Measurements from ENCODE around the gene RGS16. TPM values are rescaled to one million over a fixed set of nuclear protein-coding genes. Genes with fewer than 3 reads are reported as not detected.

RGS16 gene
- total and polyA plus RNA-seq, 2 experiments from 2014 or later: 7.3 to 7.6 TPM

GRCh38 chr1:182570611-182570970 lies 33.6 kb downstream of the RGS16 start:
- no peaks in the 10 kb centered on the region for H3K9me3 ChIP-seq (ENCODE audit: low read depth)
- TF ChIP-seq EZH2 (IDR thresholded peaks at IDR 0.05; ENCODE audit: borderline replicate concordance) (no peak), EZH2phosphoT487 (IDR thresholded peaks at IDR 0.05; ENCODE audit: low read depth, severe bottlenecking, unreplicated experiment) (no peak), CTCF (IDR thresholded peaks at IDR 0.05; ENCODE audit: poor library complexity) (no peak)
- no peaks in the 10 kb centered on the region for H3K27me3 ChIP-seq
- H3K4me1 ChIP-seq (ENCODE audit: insufficient read depth): peaks cover 6% of the 10 kb centered on the region
- no peaks in the 10 kb centered on the region for H3K9me2 ChIP-seq (replicated peaks; ENCODE audit: insufficient read depth)
- H3K27ac ChIP-seq: peak overlapping the region; percentile 25
- 88% methylated on average over 2 of the region's 2 CpGs for WGBS (ENCODE audit: low lambda C conversion rate, missing lambda C conversion rate)
- no peak overlapping the region for H3K4me2 ChIP-seq
- DNase-seq (ENCODE audit: low spot score): no peak
- H4K20me1 ChIP-seq (ENCODE audit: insufficient read depth, poor library complexity, severe bottlenecking): no peaks in the 10 kb centered on the region
- H3K4me3 ChIP-seq: no peak overlapping the region
- H3K36me3 ChIP-seq (replicated peaks; ENCODE audit: insufficient read depth, low read depth): no peaks in the 10 kb centered on the region
- no peaks in the 10 kb centered on the region for H3K79me2 ChIP-seq
- no peak overlapping the region for H2AFZ ChIP-seq

- H3K9me2 ChIP-seq (replicated peaks; ENCODE audit: insufficient read depth): no peaks in the 10 kb centered on the region
- DNase-seq (ENCODE audit: low spot score): no peak
- no peaks in the 10 kb centered on the region for H3K27me3 ChIP-seq
- no peaks in the 10 kb centered on the region for H4K20me1 ChIP-seq (ENCODE audit: insufficient read depth, poor library complexity, severe bottlenecking)
- H2AFZ ChIP-seq: no peak overlapping the region
- H3K79me2 ChIP-seq: no peaks in the 10 kb centered on the region
- TF ChIP-seq EZH2 (IDR thresholded peaks at IDR 0.05; ENCODE audit: borderline replicate concordance) (no peak), EZH2phosphoT487 (IDR thresholded peaks at IDR 0.05; ENCODE audit: low read depth, severe bottlenecking, unreplicated experiment) (no peak), CTCF (IDR thresholded peaks at IDR 0.05; ENCODE audit: poor library complexity) (no peak)
- H3K27ac ChIP-seq: peak overlapping the region; percentile 25
- peaks cover 2% of the 10 kb centered on the region for H3K4me1 ChIP-seq (ENCODE audit: insufficient read depth)
- H3K4me2 ChIP-seq: no peak overlapping the region
- no peak overlapping the region for H3K4me3 ChIP-seq
- WGBS (ENCODE audit: low lambda C conversion rate, missing lambda C conversion rate): 91% methylated on average over 6 of the region's 6 CpGs
- H3K9me3 ChIP-seq (ENCODE audit: low read depth): no peaks in the 10 kb centered on the region
- no peaks in the 10 kb centered on the region for H3K36me3 ChIP-seq (replicated peaks; ENCODE audit: insufficient read depth, low read depth)
Measured at GRCh38 chr1:182569939-182570610, 34.1 kb downstream of the RGS16 start.

GRCh38 chr1:182568647-182569284 lies 35.4 kb downstream of the RGS16 start:
- H3K9me2 ChIP-seq (replicated peaks; ENCODE audit: insufficient read depth): no peaks in the 10 kb centered on the region
- H3K4me2 ChIP-seq: no peak overlapping the region
- H3K36me3 ChIP-seq (replicated peaks; ENCODE audit: insufficient read depth, low read depth): no peaks in the 10 kb centered on the region
- TF ChIP-seq EZH2phosphoT487 (IDR thresholded peaks at IDR 0.05; ENCODE audit: low read depth, severe bottlenecking, unreplicated experiment) (no peak), EZH2 (IDR thresholded peaks at IDR 0.05; ENCODE audit: borderline replicate concordance) (no peak), CTCF (IDR thresholded peaks at IDR 0.05; ENCODE audit: poor library complexity) (no peak)
- no peaks in the 10 kb centered on the region for H3K4me1 ChIP-seq (ENCODE audit: insufficient read depth)
- H3K27me3 ChIP-seq: no peaks in the 10 kb centered on the region
- no peak overlapping the region for H3K4me3 ChIP-seq
- H2AFZ ChIP-seq: no peak overlapping the region
- WGBS (ENCODE audit: low lambda C conversion rate, missing lambda C conversion rate): 71% methylated on average over 3 of the region's 3 CpGs
- no peak for DNase-seq (ENCODE audit: low spot score)
- no peaks in the 10 kb centered on the region for H3K79me2 ChIP-seq
- no peaks in the 10 kb centered on the region for H3K9me3 ChIP-seq (ENCODE audit: low read depth)
- no peaks in the 10 kb centered on the region for H4K20me1 ChIP-seq (ENCODE audit: insufficient read depth, poor library complexity, severe bottlenecking)
- H3K27ac ChIP-seq: no peak overlapping the region
